PC-3 (cell line): Measurements from ENCODE around the gene TRAPPC2. TPM values are rescaled to one million over a fixed set of nuclear protein-coding genes. Genes with fewer than 3 reads are reported as not detected.

Experiments
- ATAC-seq: fragments of 200-7000 bp; cut with Tn5 transposase; 2 replicates; pipeline ENCODE4 v1.9.1; 2020; ENCODE audit warnings: mild to moderate bottlenecking, moderate library complexity
- Bru-seq: library from RNA; stranded (reverse); fragments of 400-500 nt; gene quantifications from one replicate; lab custom pipeline; 2021; lab: Mats Ljungman, UMichigan
- BruChase-seq, 2 experiments: library from RNA; stranded (reverse); fragments of 400-500 nt; gene quantifications; one replicate each; lab custom pipeline; 2021; lab: Mats Ljungman, UMichigan
- BruUV-seq: library from RNA; stranded (reverse); fragments of 400-500 nt; replicated peaks from 2 replicates; lab custom pipeline; 2021; lab: Mats Ljungman, UMichigan
- CTCF ChIA-PET: fragments of 300-600 bp; sonication (Branson Sonifier 250); formaldehyde crosslinking; loops from one replicate; lab custom pipeline; 2022; ENCODE audit warnings: antibody characterized with exemption; lab: Charles Lee
- POLR2A ChIA-PET: fragments of 300-600 bp; sonication (Branson Sonifier 250); formaldehyde crosslinking; loops from one replicate; lab custom pipeline; 2022; ENCODE audit warnings: antibody characterized with exemption; ENCODE audit not compliant: unreplicated experiment; lab: Charles Lee
- DNase-seq: peaks from one replicate; pipeline ENCODE4 v3.0.0-alpha.2; 2015
- H2AFZ ChIP-seq: fragments of 300-600 bp; sonication (generic); 2 replicates; pipeline ENCODE4 v1.6.0; 2016; ENCODE audit warnings: antibody characterized with exemption, low read length
- H3F3A ChIP-seq: fragments of 300-600 bp; sonication (generic); one replicate; pipeline ENCODE4 v1.6.0; 2017; ENCODE audit warnings: antibody characterized with exemption, low read length, control low read depth, mild to moderate bottlenecking; ENCODE audit not compliant: unreplicated experiment
- H3K27ac ChIP-seq: fragments of 300-600 bp; sonication (generic); 2 replicates; pipeline ENCODE4 v1.5.1; 2016; ENCODE audit warnings: mild to moderate bottlenecking, low read length
- H3K27me3 ChIP-seq: fragments of 300-600 bp; sonication (generic); 2 replicates; pipeline ENCODE4 v1.6.1; 2016; ENCODE audit warnings: low read length, mixed read lengths
- H3K36me3 ChIP-seq: fragments of 300-600 bp; sonication (generic); 2 replicates; pipeline ENCODE4 v1.6.1; 2016; ENCODE audit warnings: low read depth, mixed run types, low read length, mixed read lengths
- H3K4me1 ChIP-seq: fragments of 300-600 bp; sonication (generic); 2 replicates; pipeline ENCODE4 v1.5.1; 2016; ENCODE audit warnings: low read length; ENCODE audit not compliant: insufficient read depth
- H3K4me2 ChIP-seq: fragments of 300-600 bp; sonication (generic); 2 replicates; pipeline ENCODE4 v1.6.0; 2016; ENCODE audit warnings: low read length
- H3K4me3 ChIP-seq: fragments of 300-600 bp; sonication (generic); 2 replicates; pipeline ENCODE4 v1.5.1; 2016; ENCODE audit warnings: mild to moderate bottlenecking, low read length, mixed read lengths
- H3K79me2 ChIP-seq: fragments of 300-600 bp; sonication (generic); 2 replicates; pipeline ENCODE4 v1.6.1; 2017; ENCODE audit warnings: low read length, mixed read lengths
- H3K9ac ChIP-seq: fragments of 300-600 bp; sonication (generic); 2 replicates; pipeline ENCODE4 v1.6.0; 2016; ENCODE audit warnings: mild to moderate bottlenecking, low read length
- H3K9me2 ChIP-seq: fragments of 300-600 bp; sonication (generic); replicated peaks from 2 replicates; pipeline ENCODE4 v1.6.1; 2016; ENCODE audit warnings: mixed run types, low read length, mixed read lengths
- H3K9me3 ChIP-seq: fragments of 300-600 bp; sonication (generic); 2 replicates; pipeline ENCODE4 v1.6.1; 2016; ENCODE audit warnings: low read length, mixed read lengths
- H4K20me1 ChIP-seq: fragments of 300-600 bp; sonication (generic); 2 replicates; pipeline ENCODE4 v1.6.1; 2016; ENCODE audit warnings: low read length, mixed read lengths
- CTCF ChIP-seq: fragments of 300-600 bp; sonication (generic); conservative IDR thresholded peaks from 2 replicates; pipeline ENCODE4 v1.5.1; 2017; ENCODE audit warnings: antibody characterized with exemption, low read depth, mild to moderate bottlenecking, low read length
- EZH2 ChIP-seq: fragments of 300-600 bp; sonication (generic); IDR thresholded peaks from one replicate; pipeline ENCODE4 v1.6.1; 2017; ENCODE audit warnings: antibody characterized with exemption, mild to moderate bottlenecking, low read length; ENCODE audit not compliant: unreplicated experiment
- EZH2phosphoT487 ChIP-seq: fragments of 300-600 bp; sonication (generic); IDR thresholded peaks from 2 replicates; pipeline ENCODE4 v1.6.1; 2018; ENCODE audit warnings: mild to moderate bottlenecking, antibody characterized with exemption, low read length, borderline replicate concordance
- intact Hi-C: fragments of 100-400 bp; cut with micrococcal nuclease; formaldehyde crosslinking; loops from 2 replicates; pipeline ENCODE4 v1.9.0; 2023
- long read RNA-seq: library from polyadenylated mRNA; unstranded; transcript quantifications from one replicate; pipeline ENCODE4 v2.0.0, GENCODE V29; 2021; ENCODE audit not compliant: unreplicated experiment
- total RNA-seq: library from RNA; depleted of rRNA; stranded (reverse); fragments of >200 nt; gene quantifications from 2 replicates; pipeline ENCODE4 v1.2.3, GENCODE V29; 2014; rRNA removed

Gene TRAPPC2
- total RNA-seq: 7.9 and 8.6 TPM in 2 replicates
- percentile 81 among the genes with signal in this experiment for Bru-seq, nascent RNA
- BruChase-seq, experiment 1, labeled RNA remaining after a 6-hour chase: percentile 73 among the genes with signal in this experiment
- BruChase-seq, experiment 2, labeled RNA remaining after a 2-hour chase: percentile 78 among the genes with signal in this experiment
- long read RNA-seq, transcript TRAPPC2-203 (6 exons, 2,776 nt): major isoform, 11 of 29 reads
- long read RNA-seq, transcript TRAPPC2-201 (5 exons, 2,716 nt): minor isoform, 6 of 29 reads
- long read RNA-seq, partial matches to known transcripts: 3 of 29 reads
- long read RNA-seq, other reads (novel, unspliced or antisense): 9 of 29 reads

- Histone ChIP-seq H3K4me1 (peaks cover 11% of the 10 kb centered on the region), H3K4me2 (peak within 1 kb of the TSS; percentile 82), H3K27ac (peak within 1 kb of the TSS; percentile 90), H3K9ac (peak within 1 kb of the TSS; percentile 98), H4K20me1 (no peaks in the 10 kb centered on the region), H3F3A (no peaks in the 10 kb centered on the region), H3K9me3 (no peaks in the 10 kb centered on the region), H3K9me2 (no peaks in the 10 kb centered on the region), H3K36me3 (peaks cover 17% of the 10 kb centered on the region), H3K27me3 (no peaks in the 10 kb centered on the region), H3K79me2 (peaks cover 63% of the 10 kb centered on the region), H2AFZ (peak within 1 kb of the TSS; percentile 79), H3K4me3 (peak within 1 kb of the TSS; percentile 100)
- no TSS peak for BruUV-seq
- DNase-seq (peak; percentile 96), ATAC-seq (peak; percentile 97)
- TF ChIP-seq EZH2phosphoT487: no peak
- TF ChIP-seq EZH2: no peak
- no peak for TF ChIP-seq CTCF
- ChIA-PET POLR2A (interaction anchor here (0.5 to 1.0 kb wide), 14 partner anchors 8 to 1600 kb away, joined by 3 to 25 read pairs (median 4); partner anchors contain the start of genes GEMIN8 and RAB9A), CTCF (interaction anchor here (0.6 to 1.1 kb wide), 2 partner anchors 16 to 228 kb away, joined by 4 read pairs; no protein-coding TSS in a partner anchor)
- intact Hi-C loops: loop anchor here (2.0 to 5.0 kb wide), 2 partner anchors 47 to 82 kb away; partner anchors contain the start of genes RAB9A and TCEANC
Observed at GRCh38 chrX:13734278-13735172, at the start of gene TRAPPC2, which contains the start of gene OFD1. TSS of gene TRAPPC2 (minus strand) at chrX:13734620. CDS start at chrX:13719963, 14,657 bp downstream. TSS of gene OFD1 (plus strand) at chrX:13734748. CDS start at chrX:13735072, 324 bp downstream.

GRCh38 chrX:13780868-13781427, 46.5 kb upstream of the TRAPPC2 start:
- Histone ChIP-seq H3K36me3 (no peaks in the 10 kb centered on the region), H3K4me1 (0 out of 2 replicates have a peak, but pooled peaks cover 5% of the 10 kb centered on the region), H3K9me3 (no peaks in the 10 kb centered on the region), H3K27me3 (no peaks in the 10 kb centered on the region), H3K79me2 (no peaks in the 10 kb centered on the region), H3K9me2 (no peaks in the 10 kb centered on the region), H3F3A (no peaks in the 10 kb centered on the region), H3K9ac (no peak overlapping the region), H4K20me1 (no peaks in the 10 kb centered on the region), H3K4me3 (no peak overlapping the region), H3K27ac (no peak overlapping the region), H3K4me2 (no peak overlapping the region), H2AFZ (no peak overlapping the region)
- ChIA-PET POLR2A (no interaction called here), CTCF (no interaction called here)
- no TSS peak for BruUV-seq
- intact Hi-C loops: no loop called here
- TF ChIP-seq EZH2phosphoT487 (no peak), CTCF (no peak)
- no peak for ATAC-seq
- no peak for DNase-seq
